Peyer's patch (tissue), 4 donors: ENCODE measurements around the gene FXYD1. TPM values are rescaled to one million over a fixed set of nuclear protein-coding genes. Genes with fewer than 3 reads are reported as not detected.
A peak's percentile ranks its signal among the peaks of the same experiment; 100 is the strongest.

Source experiments
- DNase-seq, 3 donors: peaks; one replicate each; pipeline ENCODE4 v3.0.0-alpha.2; 2017 to 2019
- H3K27ac ChIP-seq, 4 donors: fragments of 200-600 bp; sonication (generic); one replicate each; pipeline ENCODE4 v1.5.1; 2016 to 2019
- H3K27me3 ChIP-seq, 2 donors: fragments of 200-600 bp; sonication (generic); one replicate each; pipeline ENCODE4 v1.5.1; 2019
- H3K36me3 ChIP-seq, 3 donors: fragments of 200-600 bp; sonication (generic); one replicate each; pipeline ENCODE4 v1.5.1; 2016 to 2019
- H3K4me1 ChIP-seq, 4 donors: fragments of 200-600 bp; sonication (generic); one replicate each; pipeline ENCODE4 v1.5.1; 2016 to 2019
- H3K4me3 ChIP-seq, 4 donors: fragments of 200-600 bp; sonication (generic); 1 replicate in 3 of 4; 2 replicates in 1 of 4; pipeline ENCODE4 v1.5.1; 2016 to 2019; ENCODE audit warnings: mild to moderate bottlenecking in 1 of 4
- H3K9me3 ChIP-seq, 4 donors: fragments of 200-600 bp; sonication (generic); one replicate each; pipeline ENCODE4 v1.5.1; 2016 to 2019; ENCODE audit warnings: mild to moderate bottlenecking in 1 of 4
- CTCF ChIP-seq, 6 experiments: fragments of 450-650 bp in 4 of 6; fragments of 200-600 bp in 2 of 6; sonication (generic) in 1 of 6; IDR thresholded peaks; one replicate each; pipeline ENCODE4 v1.5.1; 2017 to 2019; ENCODE audit warnings: antibody characterized with exemption in 6 of 6, mild to moderate bottlenecking in 3 of 6, moderate library complexity in 1 of 6
- POLR2A ChIP-seq, 2 donors: fragments of 450-650 bp; IDR thresholded peaks; one replicate each; pipeline ENCODE4 v1.5.1; 2017; ENCODE audit warnings: antibody characterized with exemption in 2 of 2, mild to moderate bottlenecking in 2 of 2, moderate library complexity in 2 of 2
- total RNA-seq, 4 donors: library from RNA; depleted of rRNA; stranded (reverse); fragments of >200 nt; gene quantifications; one replicate each; pipeline ENCODE4 v1.1.0, GENCODE V29; 2016

The FXYD1 gene
- total RNA-seq, 4 donors from 2014 or later, result 12.3 to 12.7 TPM; not detected in 2

GRCh38 chr19:35134601-35135242 lies 3.9 kb upstream of the FXYD1 start, which contains the start of gene LGI4:
LGI4 (minus strand) TSS chr19:35135059; CDS start chr19:35134680, 379 bp downstream.
- no peaks in the 10 kb centered on the region for H3K27me3 ChIP-seq
- H3K36me3 ChIP-seq, result no peaks in the 10 kb centered on the region
- H3K4me3 ChIP-seq, result peak within 1 kb of the TSS in 2 of 4 donors; percentile 22 to 33
- H3K4me1 ChIP-seq, result peaks cover 0 to 37% (median 0%) of the 10 kb centered on the region in 4 donors
- peak within 1 kb of the TSS in 2 of 4 donors; percentile 26 to 84 for H3K27ac ChIP-seq
- DNase-seq, result no peak
- no peaks in the 10 kb centered on the region for H3K9me3 ChIP-seq
- no peak for TF ChIP-seq CTCF (IDR thresholded peaks at IDR 0.05)
- TF ChIP-seq POLR2A (IDR thresholded peaks at IDR 0.05), result no peak

- peak; percentile 50 to 89 (median 85) for DNase-seq
- Histone ChIP-seq H3K36me3 (no peaks in the 10 kb centered on the region), H3K27me3 (no peaks in the 10 kb centered on the region), H3K27ac (peak overlapping the region in 2 of 4 donors; percentile 26 to 84), H3K9me3 (no peaks in the 10 kb centered on the region), H3K4me3 (peak overlapping the region in 2 of 4 donors; percentile 22 to 33), H3K4me1 (peaks cover 0 to 40% (median under 1%) of the 10 kb centered on the region in 4 donors)
- peak; percentile 68 to 93 (median 84) for TF ChIP-seq CTCF (IDR thresholded peaks at IDR 0.05)
- no peak for TF ChIP-seq POLR2A (IDR thresholded peaks at IDR 0.05)
These were observed 3.2 kb upstream of the FXYD1 start for GRCh38 chr19:35135389-35135909.

GRCh38 chr19:35136231-35136630 lies 2.4 kb upstream of the FXYD1 start:
- Histone ChIP-seq H3K36me3 (no peaks in the 10 kb centered on the region), H3K27ac (peak overlapping the region in 2 of 4 donors; percentile 5 to 84), H3K4me1 (peaks cover 0 to 38% (median 3%) of the 10 kb centered on the region in 4 donors), H3K27me3 (no peaks in the 10 kb centered on the region), H3K4me3 (no peak overlapping the region), H3K9me3 (no peaks in the 10 kb centered on the region)
- no peak for DNase-seq
- TF ChIP-seq CTCF (IDR thresholded peaks at IDR 0.05) (no peak), POLR2A (IDR thresholded peaks at IDR 0.05) (no peak)

GRCh38 chr19:35136977-35137702 lies 1.5 kb upstream of the FXYD1 start:
- H3K4me1 ChIP-seq, result peaks cover 0 to 41% (median 10%) of the 10 kb centered on the region in 4 donors
- TF ChIP-seq CTCF (IDR thresholded peaks at IDR 0.05), result no peak
- TF ChIP-seq POLR2A (IDR thresholded peaks at IDR 0.05), result peak in 1 of 2 donors; percentile 28
- no peak overlapping the region for H3K4me3 ChIP-seq
- no peaks in the 10 kb centered on the region for H3K27me3 ChIP-seq
- H3K36me3 ChIP-seq, result no peaks in the 10 kb centered on the region
- H3K27ac ChIP-seq, result peak overlapping the region in 2 of 4 donors; percentile 25 to 84
- no peaks in the 10 kb centered on the region for H3K9me3 ChIP-seq
- no peak for DNase-seq

- peak overlapping the region; percentile 57 to 84 (median 77) for H3K27ac ChIP-seq
- no peaks in the 10 kb centered on the region for H3K36me3 ChIP-seq
- H3K4me3 ChIP-seq, result peak overlapping the region; percentile 12 to 52 (median 34)
- no peaks in the 10 kb centered on the region for H3K9me3 ChIP-seq
- TF ChIP-seq POLR2A (IDR thresholded peaks at IDR 0.05), result no peak
- TF ChIP-seq CTCF (IDR thresholded peaks at IDR 0.05), result no peak
- peaks cover 6 to 48% (median 22%) of the 10 kb centered on the region in 4 donors for H3K4me1 ChIP-seq
- peaks cover 0 to 13% of the 10 kb centered on the region in 2 donors for H3K27me3 ChIP-seq
- DNase-seq, result peak in 1 of 3 donors; percentile 48
These were observed 1.8 kb downstream of the FXYD1 start for GRCh38 chr19:35140207-35140961.
